ENCODE measurements around the gene DCAF4. TPM values are rescaled to one million over a fixed set of nuclear protein-coding genes. Genes with fewer than 3 reads are reported as not detected.

DCAF4 gene
- total RNA-seq, 1 donor from 2014 or later: 6.9 TPM

GRCh38 chr14:72962829-72963312 is 36.6 kb downstream of the DCAF4 start:
- Histone ChIP-seq H3K27ac (replicated peaks) (no peak overlapping the region), H3K27me3 (ENCODE audit: low read depth) (no peaks in the 10 kb centered on the region), H3K4me3 (no peak overlapping the region), H3K9me3 (replicated peaks) (no peaks in the 10 kb centered on the region), H3K36me3 (peaks cover 35% of the 10 kb centered on the region), H3K4me1 (no peaks in the 10 kb centered on the region)
- DNase-seq: no peak
- TF ChIP-seq CTCF (IDR thresholded peaks at IDR 0.05; ENCODE audit: borderline replicate concordance): no peak
- intact Hi-C loops (cut with micrococcal nuclease): no loop called here

GRCh38 chr14:72965249-72965648 is 39.0 kb downstream of the DCAF4 start:
- Histone ChIP-seq H3K4me1 (no peaks in the 10 kb centered on the region), H3K4me3 (no peak overlapping the region), H3K9me3 (replicated peaks) (no peaks in the 10 kb centered on the region), H3K27me3 (ENCODE audit: low read depth) (no peaks in the 10 kb centered on the region), H3K36me3 (peaks cover 33% of the 10 kb centered on the region), H3K27ac (replicated peaks) (no peak overlapping the region)
- TF ChIP-seq CTCF (IDR thresholded peaks at IDR 0.05; ENCODE audit: borderline replicate concordance): no peak
- intact Hi-C loops (cut with micrococcal nuclease): no loop called here
- no peak for DNase-seq

GRCh38 chr14:72966038-72966437 is 39.8 kb downstream of the DCAF4 start:
- Histone ChIP-seq H3K9me3 (replicated peaks) (no peaks in the 10 kb centered on the region), H3K4me1 (no peaks in the 10 kb centered on the region), H3K27me3 (ENCODE audit: low read depth) (no peaks in the 10 kb centered on the region), H3K36me3 (peaks cover 35% of the 10 kb centered on the region), H3K27ac (replicated peaks) (no peak overlapping the region), H3K4me3 (no peak overlapping the region)
- intact Hi-C loops (cut with micrococcal nuclease): no loop called here
- no peak for TF ChIP-seq CTCF (IDR thresholded peaks at IDR 0.05; ENCODE audit: borderline replicate concordance)
- DNase-seq: no peak

- no peak overlapping the region for H3K4me3 ChIP-seq
- TF ChIP-seq CTCF (IDR thresholded peaks at IDR 0.05; ENCODE audit: borderline replicate concordance): no peak
- no peak for DNase-seq
- H3K27ac ChIP-seq (replicated peaks): no peak overlapping the region
- peaks cover 50% of the 10 kb centered on the region for H3K36me3 ChIP-seq
- no peaks in the 10 kb centered on the region for H3K9me3 ChIP-seq (replicated peaks)
- intact Hi-C loops (cut with micrococcal nuclease): no loop called here
- no peaks in the 10 kb centered on the region for H3K4me1 ChIP-seq
- no peaks in the 10 kb centered on the region for H3K27me3 ChIP-seq (ENCODE audit: low read depth)
These were observed 42.1 kb downstream of the DCAF4 start for GRCh38 chr14:72968316-72968715.

GRCh38 chr14:72970058-72970630 is 43.9 kb downstream of the DCAF4 start:
- TF ChIP-seq CTCF (IDR thresholded peaks at IDR 0.05; ENCODE audit: borderline replicate concordance): no peak

More at GRCh38 chr14:72970058-72970630, 43.9 kb downstream of the DCAF4 start:
- intact Hi-C loops (cut with micrococcal nuclease): no loop called here
- Histone ChIP-seq H3K27me3 (ENCODE audit: low read depth) (no peaks in the 10 kb centered on the region), H3K4me3 (no peak overlapping the region), H3K27ac (replicated peaks) (no peak overlapping the region), H3K36me3 (peaks cover 68% of the 10 kb centered on the region), H3K4me1 (no peaks in the 10 kb centered on the region), H3K9me3 (replicated peaks) (no peaks in the 10 kb centered on the region)
- DNase-seq: peak; percentile 22
